SU-DHL-6 (cell line): ENCODE results near the gene GTPBP4.

Source experiments
- H2AFZ ChIP-seq: fragments of 200-600 bp; sonication (generic); 2 replicates; pipeline ENCODE4 v1.6.1; 2014; ENCODE audit warnings: low read depth, mild to moderate bottlenecking, moderate library complexity, mixed read lengths, antibody characterized with exemption, low read length; ENCODE audit not compliant: severe bottlenecking
- H3F3A ChIP-seq: fragments of 200-600 bp; shearing (Covaris generic); 2 replicates; pipeline ENCODE4 v1.6.0; 2016; ENCODE audit warnings: antibody characterized with exemption, mild to moderate bottlenecking; ENCODE audit not compliant: insufficient read depth
- H3K27ac ChIP-seq: fragments of 200-600 bp; sonication (generic); 2 replicates; pipeline ENCODE4 v1.5.1; 2016; ENCODE audit warnings: low read depth, mild to moderate bottlenecking, low read length, moderate library complexity, mixed read lengths
- H3K27me3 ChIP-seq: fragments of 200-600 bp; sonication (generic), shearing (Covaris generic); 2 replicates; pipeline ENCODE4 v1.6.0; 2014; ENCODE audit warnings: mild to moderate bottlenecking, low read length
- H3K36me3 ChIP-seq: fragments of 200-600 bp; sonication (generic); 2 replicates; pipeline ENCODE4 v1.6.1; 2014; ENCODE audit warnings: mild to moderate bottlenecking, low read length, mixed read lengths
- H3K4me2 ChIP-seq: fragments of 300-600, 200-600 bp; shearing (Covaris generic), sonication (generic); 2 replicates; pipeline ENCODE4 v1.6.0; 2014; ENCODE audit warnings: low read length, low read depth, mild to moderate bottlenecking; ENCODE audit not compliant: poor library complexity, severe bottlenecking
- H3K4me3 ChIP-seq: fragments of 200-600 bp; sonication (generic); 2 replicates; pipeline ENCODE4 v1.5.1; 2014; ENCODE audit warnings: antibody characterized with exemption, low read length, mild to moderate bottlenecking, mixed read lengths; ENCODE audit not compliant: insufficient read depth, poor library complexity, severe bottlenecking
- H3K79me2 ChIP-seq: fragments of 200-600 bp; sonication (generic); 2 replicates; pipeline ENCODE4 v1.6.1; 2014; ENCODE audit warnings: mild to moderate bottlenecking, low read length, moderate library complexity; ENCODE audit not compliant: insufficient read depth
- H3K9ac ChIP-seq: fragments of 200-600 bp; sonication (generic); 2 replicates; pipeline ENCODE4 v1.7.0; 2014; ENCODE audit warnings: mild to moderate bottlenecking, low read length
- H3K9me2 ChIP-seq: fragments of 200-600 bp; sonication (generic); replicated peaks from 2 replicates; pipeline ENCODE4 v1.6.1; 2014; ENCODE audit warnings: low read length; ENCODE audit not compliant: insufficient read depth
- H3K9me3 ChIP-seq: fragments of 200-600 bp; sonication (generic); 2 replicates; pipeline ENCODE4 v1.6.1; 2014; ENCODE audit warnings: low read length, mixed read lengths; ENCODE audit not compliant: insufficient read depth
- H4K20me1 ChIP-seq: fragments of 200-600 bp; sonication (generic); 2 replicates; pipeline ENCODE4 v1.6.1; 2014; ENCODE audit warnings: low read depth, mild to moderate bottlenecking, antibody characterized with exemption, low read length, moderate library complexity, mixed read lengths
- EZH2phosphoT487 ChIP-seq: fragments of 200-600 bp; sonication (generic), shearing (Covaris generic); conservative IDR thresholded peaks from 2 replicates; pipeline ENCODE4 v1.6.1; 2018; ENCODE audit warnings: mild to moderate bottlenecking, antibody characterized with exemption, low read length, moderate library complexity, mixed read lengths
- TF ChIP-seq, protein P1 (sequence below): fragments of 200-600 bp; sonication (generic); IDR thresholded peaks from one replicate; pipeline ENCODE4 v1.5.1; 2017; ENCODE audit warnings: antibody characterized with exemption, mild to moderate bottlenecking, low read length, moderate library complexity; ENCODE audit not compliant: insufficient read depth, poor library complexity, severe bottlenecking

Gene GTPBP4

DNA sequence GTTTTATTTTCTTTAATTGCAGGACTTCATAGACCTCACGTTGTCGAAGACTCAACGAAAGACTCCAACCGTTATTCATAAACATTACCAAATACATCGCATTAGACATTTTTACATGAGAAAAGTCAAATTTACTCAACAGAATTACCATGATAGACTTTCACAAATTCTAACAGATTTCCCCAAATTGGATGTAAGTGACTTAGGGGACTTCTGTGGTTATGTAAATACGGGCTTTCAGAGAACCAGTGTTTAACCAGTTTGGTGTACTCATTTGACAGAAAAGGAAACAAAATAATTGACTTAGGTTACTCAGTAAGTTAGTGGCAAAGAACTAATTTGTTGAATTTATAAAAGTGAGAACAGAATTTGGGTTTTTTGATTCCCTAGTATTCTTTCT lies 4.2 kb downstream of the GTPBP4 start:
- no peaks in the 10 kb centered on the region for H3K9me3 ChIP-seq
- no peak overlapping the region for H3K4me3 ChIP-seq
- H3K9ac ChIP-seq: no peak overlapping the region
- TF ChIP-seq, protein P1, sequence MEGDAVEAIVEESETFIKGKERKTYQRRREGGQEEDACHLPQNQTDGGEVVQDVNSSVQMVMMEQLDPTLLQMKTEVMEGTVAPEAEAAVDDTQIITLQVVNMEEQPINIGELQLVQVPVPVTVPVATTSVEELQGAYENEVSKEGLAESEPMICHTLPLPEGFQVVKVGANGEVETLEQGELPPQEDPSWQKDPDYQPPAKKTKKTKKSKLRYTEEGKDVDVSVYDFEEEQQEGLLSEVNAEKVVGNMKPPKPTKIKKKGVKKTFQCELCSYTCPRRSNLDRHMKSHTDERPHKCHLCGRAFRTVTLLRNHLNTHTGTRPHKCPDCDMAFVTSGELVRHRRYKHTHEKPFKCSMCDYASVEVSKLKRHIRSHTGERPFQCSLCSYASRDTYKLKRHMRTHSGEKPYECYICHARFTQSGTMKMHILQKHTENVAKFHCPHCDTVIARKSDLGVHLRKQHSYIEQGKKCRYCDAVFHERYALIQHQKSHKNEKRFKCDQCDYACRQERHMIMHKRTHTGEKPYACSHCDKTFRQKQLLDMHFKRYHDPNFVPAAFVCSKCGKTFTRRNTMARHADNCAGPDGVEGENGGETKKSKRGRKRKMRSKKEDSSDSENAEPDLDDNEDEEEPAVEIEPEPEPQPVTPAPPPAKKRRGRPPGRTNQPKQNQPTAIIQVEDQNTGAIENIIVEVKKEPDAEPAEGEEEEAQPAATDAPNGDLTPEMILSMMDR: no peak
- no peak for TF ChIP-seq EZH2phosphoT487
- peaks cover 3% of the 10 kb centered on the region; the same call in 1 of the 2 replicates for H3F3A ChIP-seq
- no peak overlapping the region for H3K27ac ChIP-seq
- H3K79me2 ChIP-seq: peaks cover 67% of the 10 kb centered on the region
- H3K9me2 ChIP-seq: no peaks in the 10 kb centered on the region
- H3K27me3 ChIP-seq: no peaks in the 10 kb centered on the region
- H3K36me3 ChIP-seq: peaks cover 27% of the 10 kb centered on the region
- H3K4me2 ChIP-seq: no peak overlapping the region
- peaks cover 26% of the 10 kb centered on the region for H4K20me1 ChIP-seq
- no peak overlapping the region for H2AFZ ChIP-seq

DNA sequence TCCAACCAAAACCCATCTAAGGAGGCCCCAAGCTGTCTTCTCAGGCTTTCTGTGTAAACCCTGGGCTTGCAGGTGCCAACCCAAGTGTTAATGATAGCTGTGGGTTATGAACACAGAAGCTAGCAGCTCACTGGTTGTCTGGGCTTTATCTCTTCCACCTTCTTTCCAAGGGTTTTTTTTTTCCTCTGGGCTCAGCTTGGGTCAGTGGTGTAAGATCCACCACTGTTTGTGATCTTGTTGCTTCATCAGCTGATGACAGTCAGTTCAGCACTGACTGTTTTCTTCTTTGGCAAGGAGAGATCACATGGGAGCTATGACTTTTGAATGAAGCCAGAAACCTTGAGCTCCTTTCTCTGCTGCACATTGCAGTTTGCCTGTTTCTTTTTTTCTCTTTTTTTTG lies 4.6 kb downstream of the GTPBP4 start:
- Histone ChIP-seq H3K9me3 (no peaks in the 10 kb centered on the region), H2AFZ (no peak overlapping the region), H3K4me3 (no peak overlapping the region), H3K9me2 (no peaks in the 10 kb centered on the region), H3K36me3 (peaks cover 27% of the 10 kb centered on the region), H4K20me1 (peaks cover 26% of the 10 kb centered on the region), H3K27me3 (no peaks in the 10 kb centered on the region), H3K9ac (no peak overlapping the region), H3K4me2 (no peak overlapping the region), H3K27ac (no peak overlapping the region), H3F3A (peaks cover 3% of the 10 kb centered on the region; the same call in 1 of the 2 replicates), H3K79me2 (peaks cover 67% of the 10 kb centered on the region)
- TF ChIP-seq, protein P1: no peak

DNA sequence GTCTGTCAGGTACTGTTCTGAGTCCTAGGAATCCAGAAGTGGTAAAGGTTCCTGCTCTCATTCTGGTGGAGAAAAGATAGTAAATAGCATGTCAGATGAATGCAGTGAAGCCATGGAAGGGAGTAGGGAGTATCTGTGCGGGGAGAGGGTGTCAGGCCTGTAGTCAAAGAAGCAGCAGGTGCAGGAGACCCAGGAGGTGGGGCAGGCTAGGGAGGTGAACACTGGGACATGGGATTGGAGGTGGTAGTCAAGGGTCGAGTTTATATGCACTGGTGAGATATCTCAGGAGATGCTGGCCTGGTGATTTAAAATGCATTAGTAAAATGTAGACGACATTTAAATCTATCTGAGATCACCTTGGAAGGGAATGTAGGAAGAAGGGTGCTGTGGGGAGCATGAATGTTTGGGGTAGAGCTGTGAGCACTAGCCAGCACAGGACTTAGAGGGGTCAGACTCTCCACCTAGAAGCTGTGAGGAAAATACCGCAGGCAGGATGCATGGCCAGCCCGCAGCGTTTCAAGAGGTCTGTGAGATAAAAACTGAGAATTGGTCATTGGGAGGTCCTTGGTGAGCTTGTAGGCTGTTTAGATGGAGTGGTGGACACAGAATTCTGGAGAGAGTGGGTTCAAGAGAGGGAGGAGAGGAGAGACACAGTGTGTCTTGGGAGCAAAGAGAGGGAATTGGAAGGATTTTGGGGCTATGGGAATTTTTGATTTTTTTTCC lies 6.8 kb downstream of the GTPBP4 start:
- no peak overlapping the region for H3K27ac ChIP-seq
- H3K36me3 ChIP-seq: peaks cover 35% of the 10 kb centered on the region
- H3K79me2 ChIP-seq: peaks cover 50% of the 10 kb centered on the region

More for the DNA sequence above, 6.8 kb downstream of the GTPBP4 start:
- H2AFZ ChIP-seq: no peak overlapping the region
- no peaks in the 10 kb centered on the region for H3K9me2 ChIP-seq
- no peak overlapping the region for H3K9ac ChIP-seq
- no peak overlapping the region for H3K4me2 ChIP-seq
- no peak overlapping the region for H3K4me3 ChIP-seq
- peaks cover 20% of the 10 kb centered on the region for H4K20me1 ChIP-seq
- H3K9me3 ChIP-seq: no peaks in the 10 kb centered on the region
- TF ChIP-seq, protein P1: no peak
- TF ChIP-seq EZH2phosphoT487: no peak
- peaks cover 3% of the 10 kb centered on the region; the same call in 1 of the 2 replicates for H3F3A ChIP-seq
- no peaks in the 10 kb centered on the region for H3K27me3 ChIP-seq
